ENCODE measurements around the gene FRYL. TPM values are rescaled to one million over a fixed set of nuclear protein-coding genes. Genes with fewer than 3 reads are reported as not detected.
A peak's percentile ranks its signal among the peaks of the same experiment; 100 is the strongest.
"Not testable (repeated sequence)": the region's sequence is repeated elsewhere in the genome, so short reads cannot be mapped to it uniquely, and the experiment has no call there.

Gene FRYL
- total RNA-seq, 4 donors from 2014 or later = 46.0 to 66.5 (median 55.8) TPM

DNA sequence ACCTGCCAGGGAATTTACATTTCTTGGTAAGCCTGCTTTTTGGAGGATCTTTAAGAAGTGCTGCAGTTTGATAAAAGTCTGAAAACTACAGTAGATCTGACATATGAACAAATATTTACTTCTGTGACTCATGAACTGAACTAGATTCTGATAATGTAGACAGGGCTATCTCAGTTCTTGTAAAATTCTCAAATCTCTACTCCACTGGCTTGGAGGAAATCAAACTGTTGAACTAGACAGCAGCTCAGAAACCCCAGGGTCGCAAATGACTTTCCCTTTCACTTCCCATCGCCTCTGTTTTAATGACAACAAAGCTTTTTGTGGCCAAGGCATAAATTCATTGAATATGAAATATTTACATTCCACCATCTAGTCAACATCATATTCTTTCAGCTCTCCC lies 35.4 kb upstream of the FRYL start:
- Histone ChIP-seq H3K4me3 (no peak overlapping the region), H3K27me3 (peaks cover 0 to 16% (median 0%) of the 10 kb centered on the region in 4 donors)
- WGBS = 55% methylated on average over 2 of the region's 2 CpGs

DNA sequence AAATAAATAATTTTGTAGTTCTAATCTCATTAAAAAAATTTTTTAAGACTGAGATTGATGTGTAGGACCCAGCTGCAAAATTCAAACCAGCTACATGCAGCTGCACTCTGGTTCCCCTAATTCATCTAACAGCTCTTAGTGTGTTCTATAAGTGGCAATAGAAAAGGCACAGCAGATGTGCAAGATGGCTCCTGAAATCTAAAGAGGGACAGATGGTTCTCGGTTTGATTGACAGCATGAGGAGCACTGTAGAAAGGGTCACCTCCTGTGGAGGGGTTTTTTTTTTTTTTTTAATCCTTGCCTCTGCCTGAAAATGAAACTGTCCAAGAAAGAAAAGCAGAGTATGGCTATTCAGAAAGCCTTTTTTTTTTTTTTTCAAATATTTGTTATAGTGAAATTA lies 33.9 kb upstream of the FRYL start:
- Histone ChIP-seq H3K27ac (replicated peaks in 1 of 4) (no peak overlapping the region), H3K36me3 (no peaks in the 10 kb centered on the region), H3K9me3 (no peaks in the 10 kb centered on the region), H3K27me3 (peaks cover 0 to 16% (median 0%) of the 10 kb centered on the region in 4 donors), H3K4me1 (no peaks in the 10 kb centered on the region), H3K4me3 (no peak overlapping the region)
- WGBS = 61% methylated on average over 1 of the region's 1 CpG
- DNase-seq (ENCODE audit: extremely low spot score) = no peak
- intact Hi-C loops (cut with DNase I) = no loop called here
- TF ChIP-seq POLR2A (IDR thresholded peaks at IDR 0.05; ENCODE audit: low read depth) (no peak), CTCF (IDR thresholded peaks at IDR 0.05) (no peak)

More for the DNA sequence above, 35.4 kb upstream of the FRYL start:
- Histone ChIP-seq H3K27ac (replicated peaks in 1 of 4) (no peak overlapping the region), H3K36me3 (no peaks in the 10 kb centered on the region), H3K4me1 (no peaks in the 10 kb centered on the region), H3K9me3 (no peaks in the 10 kb centered on the region)
- no peak for DNase-seq (ENCODE audit: extremely low spot score)
- intact Hi-C loops (cut with DNase I) = no loop called here
- TF ChIP-seq POLR2A (IDR thresholded peaks at IDR 0.05; ENCODE audit: low read depth) (no peak), CTCF (IDR thresholded peaks at IDR 0.05) (no peak), POLR2AphosphoS5 (IDR thresholded peaks at IDR 0.05) (no peak), EP300 (IDR thresholded peaks at IDR 0.05) (no peak)

DNA sequence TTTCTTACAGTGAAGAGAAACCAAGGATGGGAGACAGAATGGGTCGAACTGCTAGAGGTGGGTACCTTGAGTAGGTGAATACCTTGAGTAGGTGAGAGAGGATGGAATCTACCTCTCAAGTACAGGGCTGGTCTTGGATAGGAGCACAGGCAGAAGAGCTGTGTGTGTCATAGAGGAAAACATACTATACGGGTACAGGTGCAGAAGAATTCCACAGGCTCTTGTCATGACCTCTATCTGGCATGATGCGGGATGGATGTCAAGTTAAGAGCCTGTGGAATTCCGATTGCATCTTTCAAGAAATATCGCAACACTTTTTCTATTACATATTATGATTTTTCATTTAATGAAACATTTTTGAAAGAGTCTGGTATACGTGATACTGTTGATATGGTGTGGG lies 32.8 kb upstream of the FRYL start:
- no peaks in the 10 kb centered on the region for H3K9me3 ChIP-seq
- WGBS = 70% methylated on average over 6 of the region's 6 CpGs
- H3K4me1 ChIP-seq = no peaks in the 10 kb centered on the region
- TF ChIP-seq POLR2AphosphoS5 (IDR thresholded peaks at IDR 0.05) = no peak
- TF ChIP-seq POLR2A (IDR thresholded peaks at IDR 0.05; ENCODE audit: low read depth) = no peak
- no peak overlapping the region for H3K27ac ChIP-seq (replicated peaks in 1 of 4)
- H3K27me3 ChIP-seq = peaks cover 0 to 14% (median 0%) of the 10 kb centered on the region in 4 donors
- no peak overlapping the region for H3K4me3 ChIP-seq
- DNase-seq (ENCODE audit: extremely low spot score) = no peak
- no peaks in the 10 kb centered on the region for H3K36me3 ChIP-seq
- intact Hi-C loops (cut with DNase I) = no loop called here

- no peak for TF ChIP-seq EP300 (IDR thresholded peaks at IDR 0.05)
- TF ChIP-seq POLR2A (IDR thresholded peaks at IDR 0.05; ENCODE audit: low read depth) = no peak
- TF ChIP-seq POLR2AphosphoS5 (IDR thresholded peaks at IDR 0.05) = no peak
- no peak for TF ChIP-seq CTCF (IDR thresholded peaks at IDR 0.05)
- H3K27ac ChIP-seq (replicated peaks in 1 of 4) = no peak overlapping the region
- no peak overlapping the region for H3K4me3 ChIP-seq
- no peak for DNase-seq (ENCODE audit: extremely low spot score)
- H3K9me3 ChIP-seq = no peaks in the 10 kb centered on the region
- WGBS = 81% methylated on average over 8 of the region's 8 CpGs
- peaks cover 0 to 16% (median 7%) of the 10 kb centered on the region in 4 donors for H3K4me1 ChIP-seq
- intact Hi-C loops (cut with DNase I) = no loop called here
- H3K36me3 ChIP-seq = no peaks in the 10 kb centered on the region
- H3K27me3 ChIP-seq = peaks cover 0 to 3% (median 0%) of the 10 kb centered on the region in 4 donors
These were observed 24.7 kb upstream of the FRYL start for GRCh38 chr4:48804584-48805301.

DNA sequence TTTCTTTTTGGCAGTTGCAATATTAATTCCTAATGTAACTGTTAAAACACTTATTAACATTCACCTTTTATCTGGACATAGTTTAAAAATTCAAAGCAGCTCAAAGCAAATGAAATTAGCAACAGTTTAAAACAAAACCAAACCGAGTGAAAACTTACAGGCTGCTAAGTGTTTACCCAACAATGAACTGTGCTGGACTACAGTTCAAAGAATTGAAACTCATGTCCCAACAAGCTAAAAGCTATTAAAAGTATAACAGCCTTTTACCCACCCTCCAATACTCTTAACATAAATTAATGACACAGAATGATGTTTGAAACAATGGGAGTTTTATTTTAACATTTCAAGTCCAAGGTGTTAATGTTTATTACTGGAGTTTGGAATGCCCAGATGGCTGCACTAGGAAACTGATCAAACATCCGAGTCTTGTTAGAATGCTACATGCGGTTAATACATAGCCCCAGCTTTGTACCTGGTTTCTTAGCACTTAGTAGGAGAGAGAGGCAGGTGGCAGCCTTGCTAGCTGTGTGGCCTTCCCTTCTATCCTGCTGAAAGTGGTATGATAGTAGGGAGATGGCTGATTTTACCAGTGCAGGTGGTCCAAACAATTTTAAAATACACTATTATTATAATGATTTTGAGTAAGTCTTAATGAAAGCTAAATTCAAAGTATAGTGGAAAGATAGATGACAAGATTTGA lies 21.1 kb upstream of the FRYL start:
- TF ChIP-seq POLR2A (IDR thresholded peaks at IDR 0.05; ENCODE audit: low read depth) (no peak), EP300 (IDR thresholded peaks at IDR 0.05) (no peak), POLR2AphosphoS5 (IDR thresholded peaks at IDR 0.05) (no peak), CTCF (IDR thresholded peaks at IDR 0.05) (no peak)
- Histone ChIP-seq H3K27ac (replicated peaks in 1 of 4) (peak overlapping the region in 1 of 4 donors; percentile 30), H3K4me1 (peaks cover 0 to 16% (median 7%) of the 10 kb centered on the region in 4 donors), H3K36me3 (no peaks in the 10 kb centered on the region), H3K9me3 (no peaks in the 10 kb centered on the region), H3K27me3 (no peaks in the 10 kb centered on the region), H3K4me3 (no peak overlapping the region)
- intact Hi-C loops (cut with DNase I) = no loop called here
- DNase-seq (ENCODE audit: extremely low spot score) = no peak
- WGBS = 59% methylated on average over 3 of the region's 3 CpGs

GRCh38 chr4:48800155-48800554 lies 20.1 kb upstream of the FRYL start:
- H3K36me3 ChIP-seq; intact Hi-C loops (cut with DNase I); H3K27me3 ChIP-seq; H3K4me3 ChIP-seq; H3K9me3 ChIP-seq; H3K27ac ChIP-seq (replicated peaks in 1 of 4); DNase-seq (ENCODE audit: extremely low spot score): not testable (repeated sequence)
- WGBS = 92% methylated on average over 2 of the region's 2 CpGs
- peaks cover 0 to 16% (median 7%) of the 10 kb centered on the region in 4 donors for H3K4me1 ChIP-seq
